IMR-90 (cell line): ENCODE results near the gene ROMO1. TPM values are rescaled to one million over a fixed set of nuclear protein-coding genes. Genes with fewer than 3 reads are reported as not detected.

Experiments
- ATAC-seq: fragments of 200-7000 bp; cut with Tn5 transposase; 2 replicates; pipeline ENCODE4 v1.9.1; 2020; ENCODE audit warnings: low read depth, mild to moderate bottlenecking, moderate library complexity
- BruUV-seq: library from RNA; stranded (reverse); fragments of 400-500 nt; replicated peaks from 2 replicates; lab custom pipeline; 2021; lab: Mats Ljungman, UMichigan
- CTCF ChIA-PET: fragments of 300-600 bp; formaldehyde crosslinking; extraction: SDS; loops from one replicate; lab custom pipeline; 2021; ENCODE audit warnings: antibody characterized with exemption; lab: Yijun Ruan, JAX
- POLR2A ChIA-PET: fragments of 300-600 bp; sonication (Branson Sonifier 250); formaldehyde crosslinking; loops from one replicate; lab custom pipeline; 2022; ENCODE audit warnings: antibody characterized with exemption; ENCODE audit not compliant: unreplicated experiment; lab: Charles Lee
- DNase-seq: peaks from one replicate; pipeline ENCODE4 v3.0.0; 2013
- H2AFZ ChIP-seq: replicated peaks from 2 replicates; pipeline ENCODE3; 2013; ENCODE audit warnings: low read length, mild to moderate bottlenecking; ENCODE audit not compliant: poor library complexity
- H2AK5ac ChIP-seq: 2 replicates; pipeline ENCODE4 v1.6.1; 2013; ENCODE audit warnings: low read depth, low read length, inconsistent platforms
- H2AK9ac ChIP-seq: replicated peaks from 2 replicates; pipeline ENCODE3; 2013; ENCODE audit warnings: mild to moderate bottlenecking, low read depth, low read length, moderate library complexity; ENCODE audit not compliant: poor library complexity
- H2BK120ac ChIP-seq: 2 replicates; pipeline ENCODE4 v1.6.1; 2013; ENCODE audit warnings: low read depth, low read length, inconsistent platforms
- H2BK15ac ChIP-seq: 3 replicates; pipeline ENCODE4 v1.6.1; 2013; ENCODE audit warnings: low read depth, low read length, inconsistent platforms
- H2BK20ac ChIP-seq: 2 replicates; pipeline ENCODE4 v1.6.1; 2013; ENCODE audit warnings: low read depth, mild to moderate bottlenecking, inconsistent platforms, low read length, moderate library complexity
- H2BK5ac ChIP-seq: 2 replicates; pipeline ENCODE4 v1.6.1; 2013; ENCODE audit warnings: mild to moderate bottlenecking, low read depth, low read length, inconsistent platforms; ENCODE audit not compliant: poor library complexity, severe bottlenecking
- H3K14ac ChIP-seq: replicated peaks from 2 replicates; pipeline ENCODE4 v1.6.1; 2013; ENCODE audit warnings: low read depth, low read length, inconsistent platforms
- H3K18ac ChIP-seq: 2 replicates; pipeline ENCODE4 v1.6.1; 2013; ENCODE audit warnings: low read depth, low read length, control low read depth
- H3K23ac ChIP-seq: 2 replicates; pipeline ENCODE4 v1.6.1; 2013; ENCODE audit warnings: low read depth, low read length, inconsistent platforms
- H3K27ac ChIP-seq: 2 replicates; pipeline ENCODE4 v1.5.1; 2013; ENCODE audit warnings: mild to moderate bottlenecking, control low read depth, low read length; ENCODE audit not compliant: insufficient read depth
- H3K27me3 ChIP-seq: 2 replicates; pipeline ENCODE4 v1.6.1; 2013; ENCODE audit warnings: low read length; ENCODE audit not compliant: control insufficient read depth, insufficient read depth
- H3K36me3 ChIP-seq: 2 replicates; pipeline ENCODE4 v1.6.1; 2013; ENCODE audit warnings: low read length, mixed read lengths; ENCODE audit not compliant: control insufficient read depth, insufficient read depth
- H3K4ac ChIP-seq: 2 replicates; pipeline ENCODE4 v1.6.1; 2013; ENCODE audit warnings: low read depth, low read length, inconsistent platforms
- H3K4me1 ChIP-seq: 2 replicates; pipeline ENCODE4 v1.6.1; 2013; ENCODE audit warnings: low read length, mixed read lengths; ENCODE audit not compliant: control insufficient read depth, insufficient read depth
- H3K4me2 ChIP-seq: 2 replicates; pipeline ENCODE4 v1.6.1; 2013; ENCODE audit warnings: low read depth, mild to moderate bottlenecking, control low read depth, low read length, moderate library complexity
- H3K4me3 ChIP-seq: 2 replicates; pipeline ENCODE4 v1.5.1; 2013; ENCODE audit warnings: low read depth, mild to moderate bottlenecking, control low read depth, low read length, moderate library complexity; ENCODE audit not compliant: insufficient read depth
- H3K56ac ChIP-seq: 2 replicates; pipeline ENCODE4 v1.6.1; 2013; ENCODE audit warnings: low read length, inconsistent platforms; ENCODE audit not compliant: insufficient read depth; ENCODE audit errors: extremely low read depth
- H3K79me1 ChIP-seq, 2 experiments: 2 replicates each; pipeline ENCODE4 v1.6.1; 2013; ENCODE audit warnings: low read length in 2 of 2, inconsistent platforms in 1 of 2, low read depth in 1 of 2
- H3K9ac ChIP-seq: 2 replicates; pipeline ENCODE4 v1.6.1; 2013; ENCODE audit warnings: low read depth, low read length, control low read depth
- H3K9me1 ChIP-seq: 2 replicates; pipeline ENCODE4 v1.6.1; 2013; ENCODE audit warnings: low read length, inconsistent platforms; ENCODE audit not compliant: insufficient read depth
- H3K9me3 ChIP-seq: 2 replicates; pipeline ENCODE4 v1.6.1; 2013; ENCODE audit warnings: low read length; ENCODE audit not compliant: control insufficient read depth, insufficient read depth
- H4K20me1 ChIP-seq: 2 replicates; pipeline ENCODE4 v1.6.1; 2013; ENCODE audit warnings: low read length, inconsistent platforms; ENCODE audit not compliant: insufficient read depth
- H4K5ac ChIP-seq: 2 replicates; pipeline ENCODE4 v1.6.1; 2013; ENCODE audit warnings: mild to moderate bottlenecking, low read depth, low read length, control low read depth
- H4K8ac ChIP-seq, 2 experiments: 2 replicates each; pipeline ENCODE4 v1.6.1; 2013; ENCODE audit warnings: low read depth in 2 of 2, low read length in 2 of 2, control low read depth in 1 of 2, inconsistent platforms in 1 of 2
- H4K91ac ChIP-seq: 2 replicates; pipeline ENCODE4 v1.6.1; 2013; ENCODE audit warnings: low read depth, low read length, inconsistent platforms; ENCODE audit not compliant: insufficient read depth
- CEBPB ChIP-seq: IDR thresholded peaks from 2 replicates; pipeline ENCODE4 v1.6.1; 2012; ENCODE audit warnings: low read depth, low read length, improper control_type of control experiment
- CTCF ChIP-seq: conservative IDR thresholded peaks from 2 replicates; pipeline ENCODE4 v1.5.1; 2012; ENCODE audit warnings: mild to moderate bottlenecking, low read depth, low read length, improper control_type of control experiment
- ELK1 ChIP-seq: fragments of 150-350 bp; IDR thresholded peaks from 2 replicates; pipeline ENCODE4 v1.6.1; 2016; ENCODE audit warnings: low read depth, mild to moderate bottlenecking, low read length, moderate library complexity, borderline replicate concordance
- NFE2L2 ChIP-seq: fragments of 150-350 bp; IDR thresholded peaks from 2 replicates; pipeline ENCODE4 v1.6.1; 2016; ENCODE audit warnings: low read depth, mild to moderate bottlenecking, low read length
- RCOR1 ChIP-seq: IDR thresholded peaks from 2 replicates; pipeline ENCODE4 v1.6.1; 2012; ENCODE audit warnings: mild to moderate bottlenecking, low read length, improper control_type of control experiment; ENCODE audit not compliant: insufficient replicate concordance
- RFX5 ChIP-seq: IDR thresholded peaks from 2 replicates; pipeline ENCODE4 v1.8.0; 2012; ENCODE audit warnings: low read depth, mild to moderate bottlenecking, low read length, moderate library complexity
- SMC3 ChIP-seq: fragments of 150-350 bp; IDR thresholded peaks from 2 replicates; pipeline ENCODE4 v1.6.1; 2016; ENCODE audit warnings: low read depth, mild to moderate bottlenecking, antibody characterized with exemption, low read length, moderate library complexity
- USF2 ChIP-seq: fragments of 150-350 bp; IDR thresholded peaks from 2 replicates; pipeline ENCODE4 v1.6.1; 2017; ENCODE audit warnings: mild to moderate bottlenecking, antibody characterized with exemption, low read length, low read depth
- WGBS, 2 experiments: methylation state at CpG; one replicate each; pipeline versions ENCODE4 v1.1.5 to v1.1.7; 2013; ENCODE audit warnings: missing lambda C conversion rate in 2 of 2; ENCODE audit not compliant: insufficient read length in 1 of 2; ENCODE audit errors: extremely low coverage in 2 of 2; 5-methylcytosine and 5-hydroxymethylcytosine counted together
- dilution Hi-C: fragments of 300-500 bp; cut with HindIII; formaldehyde crosslinking; loops from one replicate; pipeline ENCODE4 v1.14.3; 2018; ENCODE audit warnings: low sequenced_read_pairs; ENCODE audit not compliant: unreplicated experiment
- in situ Hi-C: fragments of 300-500 bp; cut with MboI; formaldehyde crosslinking; loops from 3 replicates; pipeline ENCODE4 v1.14.3; 2019; ENCODE audit warnings: low sequenced_read_pairs, inconsistent platforms, mixed read lengths
- intact Hi-C: fragments of 100-400 bp; cut with micrococcal nuclease; formaldehyde crosslinking; loops from 2 replicates; pipeline ENCODE4 v1.10.0; 2022
- polyA plus RNA-seq, 3 experiments: library from polyadenylated mRNA; depleted of rRNA; stranded (reverse); fragments of >200 nt; gene quantifications; 2 replicates each; pipeline ENCODE4 v1.2.3, GENCODE V29; 2012; ENCODE audit warnings: low replicate concordance in 1 of 3
- total RNA-seq: library from RNA; depleted of rRNA; stranded (reverse); fragments of >200 nt; gene quantifications from 2 replicates; pipeline ENCODE4 v1.2.3, GENCODE V29; 2012

The ROMO1 gene
- total and polyA plus RNA-seq, 2 of the 4 experiments (the other 2 are of a cell fraction): 223 to 555 TPM

- Histone ChIP-seq H3K36me3 (peaks cover 79% of the 10 kb centered on the region), H4K5ac (no peak overlapping the region), H3K27me3 (no peaks in the 10 kb centered on the region), H3K9ac (no peak overlapping the region), H3K27ac (no peak overlapping the region), H3K9me3 (no peaks in the 10 kb centered on the region), H2AK9ac (no peak overlapping the region), H3K4me1 (no peaks in the 10 kb centered on the region), H3K23ac (no peak overlapping the region), H3K4me3 (no peak overlapping the region), H3K4ac (no peak overlapping the region), H2AFZ (no peak overlapping the region), H4K8ac (no peak overlapping the region), H2BK20ac (no peak overlapping the region), H3K18ac (no peak overlapping the region), H2BK120ac (no peak overlapping the region), H3K79me1 (peaks cover 17 to 57% of the 10 kb centered on the region in 2 experiments), H4K20me1 (peaks cover 96% of the 10 kb centered on the region), H3K56ac (no peak overlapping the region), H3K9me1 (peaks cover 8% of the 10 kb centered on the region), H2BK5ac (no peak overlapping the region), H2BK15ac (no peak overlapping the region), H3K14ac (no peak overlapping the region), H4K91ac (no peak overlapping the region), H2AK5ac (no peak overlapping the region), H3K4me2 (no peak overlapping the region)
- intact Hi-C loops (no loop called here), in situ Hi-C loops (no loop called here), dilution Hi-C loops (no loop called here)
- POLR2A ChIA-PET: no interaction called here
- no peak for DNase-seq
- TF ChIP-seq ELK1 (no peak), CTCF (no peak), SMC3 (no peak), NFE2L2 (no peak), RCOR1 (no peak), RFX5 (no peak), USF2 (no peak), CEBPB (no peak)
- CTCF ChIA-PET: interaction anchor here (0.5 kb wide), 1 partner anchor 959 kb away, joined by 3 read pairs; no protein-coding TSS in a partner anchor
- WGBS, 2 experiments: 73% methylated on average over 2 of the region's 13 CpGs; no CpG with 5 or more reads in 1 of the 2 experiments
- ATAC-seq: no peak
- no TSS peak for BruUV-seq
These were observed 25.4 kb downstream of the ROMO1 start for GRCh38 chr20:35724321-35725230.
